ENCODE measurements around the gene ARSG.
"Not testable (repeated sequence)": the region's sequence is repeated elsewhere in the genome, so short reads cannot be mapped to it uniquely, and the experiment has no call there.

The ARSG gene

DNA sequence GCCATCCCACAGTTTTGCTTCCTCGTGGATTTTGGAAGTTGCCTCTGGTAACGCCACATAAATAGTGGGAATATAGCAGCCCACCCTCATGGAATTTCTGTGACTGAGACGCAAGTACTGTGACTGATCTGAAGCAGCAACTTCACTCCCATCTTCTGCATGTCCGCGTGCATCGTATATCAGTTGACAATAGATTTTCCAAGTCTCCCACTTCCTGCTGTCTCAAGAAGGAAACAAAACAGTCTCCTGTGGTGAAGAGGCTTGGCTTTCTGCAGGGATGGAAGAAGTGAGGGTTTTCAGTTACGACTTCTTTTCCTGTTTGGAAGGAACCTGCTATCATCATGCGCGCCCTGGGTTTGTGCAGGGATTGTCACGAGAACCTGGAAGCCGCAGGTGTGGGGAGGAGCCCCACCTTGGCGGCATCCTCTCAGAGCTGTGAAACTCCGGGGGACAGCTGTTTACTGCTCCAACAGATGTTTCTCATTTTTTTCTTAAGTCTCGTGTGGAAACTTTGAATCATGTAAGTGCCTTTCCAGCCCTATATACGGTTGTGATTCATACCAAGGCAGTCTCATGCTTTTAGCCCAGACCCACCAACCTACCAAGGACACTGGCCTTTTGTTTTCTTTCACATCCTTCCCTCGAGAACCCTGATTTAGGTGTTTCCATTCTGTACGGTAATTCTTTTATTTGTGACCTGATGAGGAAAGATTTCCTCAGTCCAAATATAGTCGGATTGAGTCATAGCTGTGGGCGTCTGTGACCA is 108.5 kb downstream of the ARSG start:
- DNase-seq: no peak

DNA sequence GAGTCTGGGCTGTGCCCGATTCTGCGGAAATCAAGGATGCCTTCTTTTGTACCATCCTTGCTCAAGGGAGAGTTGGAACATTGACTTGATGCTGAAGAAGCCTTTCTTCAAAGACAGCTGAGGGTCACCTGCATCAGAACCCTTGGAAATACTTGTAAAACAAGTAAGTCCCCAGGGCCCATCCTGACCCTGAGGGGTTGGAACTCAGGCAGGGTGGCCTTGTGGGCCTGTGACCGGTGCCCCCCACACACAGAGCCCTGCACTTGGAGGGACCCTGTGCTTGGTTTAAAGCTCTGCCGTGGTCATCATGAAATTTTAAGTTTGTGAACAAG is 109.1 kb downstream of the ARSG start:
- DNase-seq: no peak

DNA sequence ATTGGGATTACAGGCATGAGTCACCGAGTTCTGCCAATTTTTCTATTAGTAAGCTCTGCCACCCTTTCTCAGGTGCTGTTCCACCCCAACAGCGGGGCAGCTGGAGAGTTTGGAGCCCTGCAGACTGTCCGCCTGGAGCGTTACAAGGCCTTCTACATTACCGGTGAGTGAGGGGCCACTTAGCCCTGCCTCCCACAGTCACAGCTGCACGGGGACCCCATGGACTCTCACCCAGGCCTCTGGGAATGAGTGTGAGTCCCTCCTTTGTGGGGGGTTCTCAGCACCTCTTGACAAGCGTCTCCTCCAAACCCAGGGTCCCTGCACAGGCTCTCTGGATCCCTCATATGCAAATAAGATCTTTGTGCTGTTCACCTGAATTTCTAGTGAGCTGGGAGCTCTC is 110.0 kb downstream of the ARSG start:
- no peak for DNase-seq

DNA sequence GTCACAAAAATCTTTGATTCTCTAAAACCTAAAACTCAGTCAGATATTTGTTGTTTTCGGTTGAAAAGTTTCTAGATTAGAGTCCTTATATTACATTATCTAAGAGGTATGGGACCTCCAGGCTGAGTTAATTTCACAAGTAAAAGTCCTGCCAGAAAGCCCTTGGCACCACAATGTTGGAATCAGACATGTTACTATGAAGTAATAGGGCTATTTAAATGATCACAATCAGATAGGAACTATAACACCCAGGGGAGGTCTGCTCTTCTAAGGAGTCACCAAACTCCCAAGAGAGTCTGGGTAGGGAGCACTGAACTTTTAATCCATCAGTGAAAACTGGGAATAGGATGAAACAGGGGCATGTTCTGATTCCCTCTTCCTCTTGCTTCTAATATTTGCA is 111.8 kb downstream of the ARSG start:
- DNase-seq: no peak

DNA sequence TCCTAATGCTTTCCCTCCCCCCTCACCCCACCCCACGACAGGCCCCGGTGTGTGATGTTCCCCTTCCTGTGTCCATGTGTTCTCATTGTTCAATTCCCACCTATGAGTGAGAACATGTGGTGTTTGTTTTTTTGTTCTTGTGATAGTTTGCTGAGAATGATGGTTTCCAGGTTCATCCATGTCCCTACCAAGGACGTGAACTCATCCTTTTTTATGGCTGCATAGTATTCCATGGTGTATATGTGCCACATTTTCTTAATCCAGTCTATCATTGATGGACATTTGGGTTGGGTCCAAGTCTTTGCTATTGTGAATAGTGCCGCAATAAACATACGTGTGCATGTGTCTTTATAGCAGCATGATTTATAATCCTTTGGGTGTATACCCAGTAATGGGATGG is 112.5 kb downstream of the ARSG start:
- not testable (repeated sequence) for DNase-seq

DNA sequence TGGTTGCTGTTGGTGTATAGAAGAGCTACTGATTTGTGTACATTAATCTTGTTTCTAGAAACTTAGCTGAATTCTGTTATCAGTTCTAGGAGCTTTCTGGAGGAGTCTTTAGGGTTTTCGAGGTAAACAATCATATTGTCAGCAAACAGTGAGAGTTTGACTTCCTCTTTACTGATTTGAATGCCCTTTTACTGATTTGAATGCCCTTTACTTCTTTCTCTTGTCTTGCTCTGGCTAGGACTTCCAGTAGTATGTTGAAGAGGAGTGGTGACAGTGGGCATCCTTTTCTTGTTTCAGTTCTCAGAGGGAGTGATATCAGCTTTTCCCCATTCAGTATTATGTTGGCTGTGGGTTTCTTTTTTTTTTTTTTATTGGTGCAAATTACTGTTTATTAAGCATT is 116.4 kb downstream of the ARSG start:
- not testable (repeated sequence) for DNase-seq

DNA sequence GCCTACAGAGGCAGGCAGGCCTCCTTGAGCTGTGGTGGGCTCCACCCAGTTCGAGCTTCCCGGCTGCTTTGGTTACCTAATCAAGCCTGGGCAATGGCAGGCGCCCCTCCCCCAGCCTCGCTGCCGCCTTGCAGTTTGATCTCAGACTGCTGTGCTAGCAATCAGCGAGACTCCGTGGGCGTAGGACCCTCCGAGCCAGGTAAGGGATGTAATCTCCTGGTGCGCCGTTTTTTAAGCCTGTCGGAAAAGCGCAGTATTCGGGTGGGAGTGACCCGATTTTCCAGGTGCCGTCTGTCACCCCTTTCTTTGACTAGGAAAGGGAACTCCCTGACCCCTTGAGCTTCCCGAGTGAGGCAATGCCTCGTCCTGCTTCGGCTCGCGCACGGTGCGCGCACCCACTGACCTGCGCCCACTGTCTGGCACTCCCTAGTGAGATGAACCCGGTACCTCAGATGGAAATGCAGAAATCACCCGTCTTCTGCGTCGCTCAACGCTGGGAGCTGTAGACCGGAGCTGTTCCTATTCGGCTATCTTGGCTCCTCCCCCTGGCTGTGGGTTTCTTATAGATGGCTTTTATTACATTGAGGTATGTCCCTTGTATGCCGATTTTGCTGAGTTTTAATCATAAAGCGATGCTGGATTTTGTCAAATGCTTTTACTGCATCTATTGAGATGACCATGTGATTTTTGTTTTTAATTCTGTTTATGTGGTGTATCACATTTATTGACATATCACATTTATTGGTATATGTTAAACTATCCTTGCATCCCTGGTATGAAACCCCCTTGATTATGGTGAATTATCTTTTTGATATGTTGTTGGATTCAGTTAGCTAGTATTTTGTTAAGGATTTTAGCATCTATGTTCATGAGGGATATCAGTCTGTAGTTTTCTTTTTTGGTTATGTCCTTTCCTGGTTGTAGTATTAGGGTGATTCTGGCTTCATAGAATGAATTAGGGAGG is 122.6 kb downstream of the ARSG start:
- not testable (repeated sequence) for DNase-seq

DNA sequence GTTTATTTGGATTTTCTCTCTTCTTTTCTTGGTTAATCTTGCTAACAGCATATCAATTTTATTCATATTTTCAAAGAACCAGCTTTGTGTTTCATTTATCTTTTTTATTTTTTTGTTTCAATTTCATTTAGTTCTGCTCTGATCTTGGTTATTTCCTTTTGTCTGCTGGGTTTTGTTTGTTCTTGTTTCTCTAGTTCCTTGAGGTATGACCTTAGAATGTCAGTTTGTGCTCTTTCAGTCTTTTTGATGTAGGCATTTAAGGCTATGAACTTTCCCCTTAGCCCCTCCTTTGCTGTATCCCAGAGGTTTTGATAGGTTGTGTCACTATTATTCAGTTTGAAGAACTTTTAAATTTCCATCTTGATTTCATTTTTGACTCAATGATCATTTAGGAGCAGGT is 123.6 kb downstream of the ARSG start:
- not testable (repeated sequence) for DNase-seq

DNA sequence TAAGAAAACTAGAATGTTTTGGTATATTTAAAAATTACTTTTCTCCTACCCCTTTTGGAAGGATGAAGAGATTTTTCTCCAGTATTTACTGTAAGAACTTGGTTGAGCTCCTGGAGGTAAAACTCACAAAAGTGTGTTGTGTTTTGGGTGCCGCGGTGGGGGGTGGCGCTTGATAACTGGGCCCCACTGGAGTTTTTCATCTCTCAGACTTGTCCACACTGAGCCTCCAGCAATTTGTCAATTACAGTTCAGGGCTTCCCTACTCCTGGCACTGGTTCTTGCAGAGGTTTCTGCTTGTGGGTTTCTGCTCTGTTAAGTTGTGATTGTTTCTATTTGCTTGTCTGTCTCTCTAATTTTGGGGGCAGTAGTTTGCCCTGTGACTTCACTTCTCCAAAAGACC is 126.0 kb downstream of the ARSG start:
- no peak for DNase-seq

DNA sequence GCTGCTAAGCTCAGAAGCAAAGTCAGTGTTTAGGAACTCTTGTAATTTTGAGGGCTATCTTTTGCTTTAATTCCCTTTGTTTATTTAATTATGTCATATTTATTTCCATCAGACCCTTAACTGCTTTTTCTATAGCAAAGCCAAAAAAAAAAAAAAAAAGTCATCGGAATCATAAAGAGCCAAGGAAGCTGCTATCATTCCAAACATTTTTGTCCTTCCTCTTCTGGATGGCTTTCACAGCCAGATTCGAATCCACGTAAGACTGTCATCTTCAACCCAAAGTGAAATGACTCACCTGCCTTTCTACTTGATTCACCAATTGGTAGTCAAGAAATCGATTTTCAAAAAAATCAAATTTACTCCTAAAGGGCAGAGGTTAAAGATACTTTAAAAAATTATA is 127.6 kb downstream of the ARSG start:
- DNase-seq: no peak

DNA sequence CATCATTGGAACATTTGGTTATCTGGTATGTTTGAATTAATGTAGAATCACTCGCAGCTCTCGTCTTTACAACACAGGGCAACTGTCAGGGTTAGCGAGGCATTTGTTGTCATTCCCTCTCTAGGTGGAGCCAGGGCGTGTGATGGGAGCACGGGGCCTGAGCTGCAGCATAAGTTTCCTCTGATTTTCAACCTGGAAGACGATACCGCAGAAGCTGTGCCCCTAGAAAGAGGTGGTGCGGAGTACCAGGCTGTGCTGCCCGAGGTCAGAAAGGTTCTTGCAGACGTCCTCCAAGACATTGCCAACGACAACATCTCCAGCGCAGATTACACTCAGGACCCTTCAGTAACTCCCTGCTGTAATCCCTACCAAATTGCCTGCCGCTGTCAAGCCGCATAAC is 128.8 kb downstream of the ARSG start:
- no peak for DNase-seq

DNA sequence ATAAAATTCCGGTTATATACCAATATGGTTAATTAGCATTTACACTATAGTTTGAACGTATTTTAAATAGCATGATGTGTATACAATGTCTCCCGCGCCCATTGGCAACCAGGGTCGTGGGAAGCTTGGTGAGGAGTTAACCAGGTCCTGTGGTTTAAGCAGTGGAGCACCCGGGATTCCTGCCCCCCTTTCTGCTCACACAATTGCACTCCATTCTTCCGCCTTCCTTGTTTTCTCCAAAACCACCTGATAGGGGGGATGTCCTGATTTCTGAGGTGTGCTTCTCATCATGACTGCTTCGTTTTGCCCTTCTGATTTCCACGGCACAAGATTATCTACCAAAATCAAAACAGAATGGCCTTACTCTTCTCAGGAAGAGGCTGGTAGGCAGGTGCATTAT is 130.2 kb downstream of the ARSG start:
- DNase-seq: no peak

DNA sequence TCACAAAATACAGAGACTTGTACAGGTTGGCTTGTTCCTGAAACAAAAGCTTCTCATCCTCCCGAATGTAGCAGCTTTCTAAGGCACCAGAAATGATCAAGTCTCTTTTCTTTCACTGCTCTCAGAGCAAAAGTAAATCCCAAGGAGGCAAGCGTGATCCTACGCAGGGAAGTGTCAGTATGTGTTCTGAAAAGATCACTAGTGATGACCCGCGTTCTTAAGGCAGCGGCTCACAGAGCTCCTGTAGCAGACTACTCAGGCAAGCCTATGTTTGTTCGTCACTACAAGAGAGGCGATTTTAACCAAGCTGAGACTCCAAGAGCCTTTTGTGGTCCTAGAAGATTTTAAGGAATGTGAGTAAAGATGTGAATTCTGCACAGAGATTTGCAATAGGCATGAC is 131.5 kb downstream of the ARSG start:
- DNase-seq: no peak

DNA sequence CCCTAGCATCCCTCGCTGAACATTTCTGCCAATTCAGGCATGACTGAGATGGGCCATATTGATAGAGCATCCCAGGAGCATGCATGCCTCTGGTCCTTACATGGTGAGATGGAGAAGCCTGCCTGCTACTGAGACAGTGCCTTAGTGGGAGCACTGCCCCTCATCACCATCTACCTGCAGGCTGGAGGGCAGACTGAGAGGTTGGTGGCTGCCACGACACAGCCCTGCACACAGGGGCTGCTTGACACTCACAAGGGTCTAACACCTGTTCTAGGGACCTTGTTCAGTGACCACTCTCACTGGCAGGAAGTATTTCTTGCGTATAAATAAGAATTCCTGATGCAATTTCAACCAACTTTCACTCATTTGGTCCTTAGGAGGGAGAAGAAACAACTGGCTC is 132.0 kb downstream of the ARSG start:
- no peak for DNase-seq

DNA sequence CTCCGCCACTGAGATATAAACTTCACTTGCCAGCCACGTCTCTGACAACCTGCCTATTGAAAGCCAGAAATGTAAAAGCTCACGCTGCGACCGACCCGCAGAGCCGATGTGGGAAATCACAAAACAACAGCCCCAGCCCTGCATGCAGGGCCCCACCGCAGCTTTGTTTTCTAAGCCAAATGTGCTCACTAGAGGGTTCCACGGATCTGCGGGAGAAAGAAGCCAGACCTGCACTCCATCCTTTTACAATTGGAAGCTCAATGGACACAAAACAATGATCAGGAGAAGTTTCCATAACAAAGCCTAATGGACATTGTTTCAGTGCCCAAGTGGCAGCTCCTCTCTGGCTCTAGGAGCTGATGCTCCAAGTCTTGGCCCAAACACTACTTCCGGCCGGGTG is 132.9 kb downstream of the ARSG start:
- no peak for DNase-seq

DNA sequence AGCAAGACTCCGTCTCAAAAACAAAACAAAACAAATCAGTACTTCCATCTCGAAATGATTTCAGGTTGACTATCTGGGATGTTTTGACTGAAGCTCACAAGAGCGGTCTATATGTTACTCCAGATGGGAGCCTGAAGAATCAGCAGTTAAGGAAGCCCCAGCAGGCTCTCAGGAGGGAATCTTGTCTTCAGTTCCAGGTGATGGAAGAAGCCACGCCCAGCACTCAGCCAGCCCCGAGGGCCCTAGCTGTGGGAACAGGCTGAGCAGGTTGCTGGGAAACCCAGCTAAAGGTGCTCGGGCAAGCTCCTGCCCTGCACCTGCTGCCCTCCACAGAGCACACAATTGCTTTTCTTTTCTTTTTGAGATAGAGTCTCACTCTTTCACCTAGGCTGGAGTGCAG is 133.6 kb downstream of the ARSG start:
- DNase-seq: no peak

DNA sequence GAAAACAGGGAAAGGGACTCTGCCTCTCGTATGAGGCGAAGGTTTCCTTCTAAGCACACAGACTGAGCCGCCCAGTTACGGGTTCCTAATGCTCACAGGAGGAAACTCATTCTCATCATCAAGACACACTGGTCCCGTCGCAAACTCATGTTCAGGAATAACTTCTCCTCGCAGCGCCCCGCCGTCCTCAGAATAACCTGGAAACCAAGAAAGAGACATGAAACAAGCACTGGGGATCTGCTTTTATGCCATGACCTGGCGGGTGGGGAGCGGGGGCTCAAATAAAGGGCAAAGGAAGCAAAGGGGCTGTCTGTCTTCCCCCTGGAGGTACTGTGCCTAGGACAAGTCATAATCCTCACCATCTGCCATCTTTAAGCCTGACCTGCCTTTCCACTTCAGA is 134.7 kb downstream of the ARSG start:
- no peak for DNase-seq

DNA sequence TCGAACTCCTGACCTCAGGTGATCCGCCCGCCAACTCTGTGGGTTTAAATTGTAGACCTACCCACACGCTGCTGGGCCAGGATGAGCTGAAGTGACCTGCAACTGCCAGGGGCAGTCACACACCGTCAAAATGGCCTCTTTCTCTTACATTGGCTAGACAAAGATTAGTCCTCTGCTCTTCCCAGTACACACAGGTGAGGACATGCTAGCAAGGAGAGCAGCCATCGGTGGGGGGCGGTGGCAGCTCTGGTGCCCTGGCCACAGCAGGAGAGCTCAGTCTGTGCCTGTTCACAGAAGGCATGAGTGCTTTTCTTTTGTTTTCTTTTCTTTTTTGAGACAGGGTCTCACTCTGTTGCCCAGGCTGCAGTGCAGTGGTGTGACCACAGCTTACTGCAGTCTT is 136.3 kb downstream of the ARSG start:
- no peak for DNase-seq

DNA sequence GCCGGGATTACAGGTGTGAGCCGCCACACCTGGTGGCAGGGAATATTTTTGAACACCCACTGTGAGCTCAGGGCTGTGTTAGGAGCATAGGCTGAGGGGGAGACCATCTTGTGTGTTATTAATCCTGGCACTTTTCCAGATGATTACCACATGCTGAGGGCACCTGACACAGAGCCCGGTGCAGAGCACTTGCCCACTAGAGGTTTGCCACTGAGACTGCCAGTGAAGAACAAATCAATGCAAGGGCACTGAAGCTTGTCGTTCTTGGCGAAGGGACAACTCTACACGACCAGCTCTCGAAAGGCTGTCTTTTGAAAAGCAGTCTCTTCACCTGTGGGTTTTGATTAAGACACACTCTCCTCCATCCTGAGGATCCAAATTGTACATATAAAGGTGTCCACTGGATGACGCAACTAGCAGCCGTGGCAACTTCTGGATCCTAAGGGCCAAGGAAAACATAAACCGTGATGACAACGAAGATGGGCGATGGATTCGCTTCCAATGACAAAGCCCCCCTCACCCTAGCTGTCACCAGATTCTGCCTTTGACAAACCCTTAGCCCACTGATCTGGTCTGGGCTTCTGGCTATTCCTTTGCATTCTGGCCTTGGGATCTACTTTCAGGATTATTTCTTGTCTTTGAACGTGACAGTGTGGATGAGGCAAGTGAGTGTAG is 137.3 kb downstream of the ARSG start:
- DNase-seq: no peak

DNA sequence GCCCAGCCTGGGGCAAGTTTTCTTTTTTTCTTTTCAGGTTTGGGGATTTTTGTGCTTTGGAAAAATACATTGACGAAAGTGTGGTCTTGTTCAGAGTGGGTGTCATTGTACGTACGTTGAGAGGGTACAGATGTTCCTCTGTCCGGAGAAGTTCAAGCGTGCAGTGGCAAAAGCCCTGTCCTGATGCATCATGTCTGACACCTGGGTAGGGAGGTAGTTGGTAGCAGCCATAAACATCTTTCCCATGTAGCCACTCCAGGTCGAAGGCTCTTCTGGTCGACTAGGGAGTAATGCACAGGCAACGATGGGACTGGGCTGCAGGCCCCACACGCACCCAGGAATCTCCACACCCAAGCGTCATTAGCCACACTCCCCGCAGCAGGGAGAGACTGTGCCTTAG is 138.6 kb downstream of the ARSG start:
- no peak for DNase-seq

DNA sequence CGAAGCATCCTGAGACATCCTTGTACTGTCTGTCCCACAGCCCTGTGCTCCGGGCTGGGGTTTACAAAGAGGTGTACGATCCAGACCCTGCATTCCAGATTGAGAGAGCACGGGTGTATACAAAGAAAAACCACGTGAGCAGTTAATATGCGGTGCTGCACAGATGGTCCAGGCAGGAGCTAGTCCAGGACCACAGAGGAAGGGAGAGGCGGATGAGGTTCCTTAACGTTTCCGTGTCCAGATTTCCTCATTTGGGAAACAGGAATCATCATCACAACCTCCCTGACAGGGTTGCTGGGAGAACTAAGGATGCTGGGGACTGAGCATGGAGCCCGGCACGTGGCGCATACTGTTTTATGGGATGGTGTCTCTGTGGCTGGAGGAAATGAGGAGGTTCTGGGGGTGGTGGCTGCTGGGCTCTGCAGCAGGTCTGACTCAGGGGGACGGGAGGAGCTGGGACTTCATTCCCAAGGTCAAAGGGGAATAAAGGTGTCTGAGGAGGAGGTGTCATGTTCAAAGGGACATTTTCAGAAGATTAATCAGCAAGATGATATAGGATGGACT is 139.8 kb downstream of the ARSG start:
- DNase-seq: no peak

DNA sequence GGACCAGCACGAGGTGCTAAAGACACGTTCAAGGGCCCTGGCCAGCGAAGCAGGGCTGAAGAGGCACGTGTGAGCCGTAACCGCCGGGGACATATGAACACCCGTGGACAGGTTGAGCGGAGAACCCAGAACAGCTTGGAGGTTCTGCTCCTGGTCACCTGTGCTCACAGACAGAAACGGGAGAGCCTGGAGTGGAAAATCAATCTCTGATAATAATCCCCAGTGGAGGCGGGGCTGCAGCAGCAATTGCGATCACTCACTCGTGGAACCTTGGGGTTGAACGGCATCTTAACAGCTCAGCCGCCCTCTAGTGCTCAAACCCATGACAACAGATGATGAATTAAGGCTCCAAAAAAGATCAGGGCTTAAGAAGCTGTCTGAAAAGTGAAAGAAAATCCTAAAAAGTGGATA is 140.4 kb downstream of the ARSG start:
- DNase-seq: no peak

DNA sequence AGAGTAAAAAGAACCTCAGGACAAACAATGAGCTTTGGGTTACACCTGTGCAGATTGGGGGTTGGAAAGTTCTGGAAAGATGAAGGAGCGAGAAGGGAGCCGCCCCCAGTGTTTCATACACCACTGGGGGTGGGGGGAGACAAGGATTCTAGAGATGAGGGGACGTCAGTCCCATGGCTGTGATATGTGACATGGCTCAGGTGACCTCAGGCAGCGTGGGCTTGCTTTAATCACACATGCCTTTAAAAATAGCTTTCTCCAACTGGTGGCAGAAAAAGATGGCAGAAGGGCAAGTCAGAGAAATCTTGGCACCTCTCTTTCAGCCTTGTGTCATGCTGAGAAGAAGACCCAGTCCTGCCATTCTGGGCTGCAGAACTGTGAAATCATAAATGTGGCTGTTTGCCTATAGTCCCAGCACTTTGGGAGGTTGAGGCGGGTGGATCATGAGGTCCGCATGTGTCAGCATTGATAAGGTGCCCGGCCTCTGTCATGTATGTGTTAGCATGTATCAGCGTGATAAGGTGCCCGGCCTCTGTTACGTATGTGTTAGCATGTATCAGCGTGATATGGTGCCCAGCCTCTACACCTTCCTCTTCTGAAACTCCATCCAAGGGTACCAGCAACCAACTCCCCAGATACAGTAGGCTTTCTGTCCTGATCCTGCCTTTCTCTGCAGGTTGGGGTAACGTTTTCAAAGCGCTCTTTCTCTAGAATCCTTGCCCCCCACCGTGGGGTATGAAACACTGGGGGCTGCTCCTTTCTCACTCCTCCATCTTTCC is 141.0 kb downstream of the ARSG start:
- DNase-seq: no peak
